GM23338 (cell line): ENCODE measurements around the gene ISOC2.

Experiments
- CREB1 ChIP-seq: fragments of 250-450 bp; sonication (Bioruptor Pico); IDR thresholded peaks from 2 replicates; pipeline ENCODE4 v1.5.0; 2020; ENCODE audit warnings: low read depth, mild to moderate bottlenecking, moderate library complexity
- EZH2 ChIP-seq: fragments of 200-600 bp; sonication (generic); IDR thresholded peaks from one replicate; pipeline ENCODE4 v1.8.0; 2017; ENCODE audit warnings: antibody characterized with exemption, mild to moderate bottlenecking, low read depth; ENCODE audit not compliant: unreplicated experiment
- EZH2phosphoT487 ChIP-seq: fragments of 200-600 bp; sonication (generic); IDR thresholded peaks from one replicate; pipeline ENCODE4 v1.8.1; 2018; ENCODE audit warnings: antibody characterized with exemption; ENCODE audit not compliant: unreplicated experiment
- NANOG ChIP-seq: IDR thresholded peaks from 2 replicates; pipeline ENCODE4 v1.6.1; 2016; ENCODE audit warnings: antibody characterized with exemption, borderline replicate concordance
- POLR2AphosphoS5 ChIP-seq: IDR thresholded peaks from 2 replicates; pipeline ENCODE4 v1.6.1; 2016; ENCODE audit warnings: antibody characterized with exemption, low read depth
- TF ChIP-seq, protein P1 (sequence below), 2 experiments: fragments of 200-600 bp in 1 of 2; sonication (generic) in 1 of 2; conservative IDR thresholded peaks; 2 replicates each; pipeline versions ENCODE4 v1.5.1 to v1.6.1; 2016 to 2017; ENCODE audit warnings: antibody characterized with exemption in 2 of 2, low read depth in 2 of 2, mild to moderate bottlenecking in 2 of 2, moderate library complexity in 1 of 2
- TF ChIP-seq, protein P2 (sequence below): IDR thresholded peaks from 2 replicates; pipeline ENCODE4 v1.6.1; 2016; ENCODE audit warnings: antibody characterized with exemption

DNA sequence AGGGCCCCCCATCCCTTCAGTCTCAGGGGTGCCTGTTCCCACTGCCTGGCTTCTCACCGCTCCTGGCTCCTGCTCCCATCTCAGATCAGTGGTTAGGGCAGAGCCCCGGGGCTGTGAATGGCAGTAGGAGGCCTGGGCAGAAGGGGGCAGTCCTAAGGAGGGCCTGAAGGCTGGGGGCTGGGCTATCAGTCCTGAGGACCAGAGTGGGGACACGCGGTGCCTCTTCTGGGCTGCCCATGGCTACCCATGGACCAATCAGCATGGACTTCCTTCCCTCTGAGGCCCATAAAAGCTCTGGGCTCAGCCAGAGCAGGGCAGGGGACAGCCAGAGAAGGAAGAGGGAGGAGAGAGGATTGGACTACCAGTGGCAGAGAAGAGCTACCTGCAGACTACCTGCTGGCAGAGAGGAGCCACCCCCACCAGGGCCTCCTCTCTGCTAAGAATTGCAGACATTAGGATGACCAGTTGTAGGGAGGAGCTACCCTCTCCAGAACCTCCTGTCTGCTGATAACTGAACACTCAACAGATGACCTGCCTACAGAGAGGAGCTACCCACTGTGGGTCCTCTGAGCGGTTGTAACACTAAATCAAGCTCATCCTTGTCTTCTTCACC lies 41.7 kb downstream of the ISOC2 start:
- TF ChIP-seq, protein P1, sequence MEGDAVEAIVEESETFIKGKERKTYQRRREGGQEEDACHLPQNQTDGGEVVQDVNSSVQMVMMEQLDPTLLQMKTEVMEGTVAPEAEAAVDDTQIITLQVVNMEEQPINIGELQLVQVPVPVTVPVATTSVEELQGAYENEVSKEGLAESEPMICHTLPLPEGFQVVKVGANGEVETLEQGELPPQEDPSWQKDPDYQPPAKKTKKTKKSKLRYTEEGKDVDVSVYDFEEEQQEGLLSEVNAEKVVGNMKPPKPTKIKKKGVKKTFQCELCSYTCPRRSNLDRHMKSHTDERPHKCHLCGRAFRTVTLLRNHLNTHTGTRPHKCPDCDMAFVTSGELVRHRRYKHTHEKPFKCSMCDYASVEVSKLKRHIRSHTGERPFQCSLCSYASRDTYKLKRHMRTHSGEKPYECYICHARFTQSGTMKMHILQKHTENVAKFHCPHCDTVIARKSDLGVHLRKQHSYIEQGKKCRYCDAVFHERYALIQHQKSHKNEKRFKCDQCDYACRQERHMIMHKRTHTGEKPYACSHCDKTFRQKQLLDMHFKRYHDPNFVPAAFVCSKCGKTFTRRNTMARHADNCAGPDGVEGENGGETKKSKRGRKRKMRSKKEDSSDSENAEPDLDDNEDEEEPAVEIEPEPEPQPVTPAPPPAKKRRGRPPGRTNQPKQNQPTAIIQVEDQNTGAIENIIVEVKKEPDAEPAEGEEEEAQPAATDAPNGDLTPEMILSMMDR (conservative IDR thresholded peaks at IDR 0.05; ENCODE audit: low read depth in 2 of 2) = no peak
- no peak for TF ChIP-seq POLR2AphosphoS5
- TF ChIP-seq EZH2 = no peak
- no peak for TF ChIP-seq NANOG
- TF ChIP-seq, protein P2, sequence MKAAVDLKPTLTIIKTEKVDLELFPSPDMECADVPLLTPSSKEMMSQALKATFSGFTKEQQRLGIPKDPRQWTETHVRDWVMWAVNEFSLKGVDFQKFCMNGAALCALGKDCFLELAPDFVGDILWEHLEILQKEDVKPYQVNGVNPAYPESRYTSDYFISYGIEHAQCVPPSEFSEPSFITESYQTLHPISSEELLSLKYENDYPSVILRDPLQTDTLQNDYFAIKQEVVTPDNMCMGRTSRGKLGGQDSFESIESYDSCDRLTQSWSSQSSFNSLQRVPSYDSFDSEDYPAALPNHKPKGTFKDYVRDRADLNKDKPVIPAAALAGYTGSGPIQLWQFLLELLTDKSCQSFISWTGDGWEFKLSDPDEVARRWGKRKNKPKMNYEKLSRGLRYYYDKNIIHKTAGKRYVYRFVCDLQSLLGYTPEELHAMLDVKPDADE = no peak
- TF ChIP-seq CREB1 (CRISPR knock-in tag) = no peak
- no peak for TF ChIP-seq EZH2phosphoT487
